Stomach smooth muscle (tissue), 2 donors: ENCODE measurements around the gene PVR.

ENCODE experiments used
- H3K27ac ChIP-seq: one replicate; pipeline ENCODE4 v1.7.0; 2013; ENCODE audit warnings: mild to moderate bottlenecking, low read length, inconsistent platforms
- H3K27me3 ChIP-seq, 2 donors: one replicate each; pipeline ENCODE4 v1.7.0; 2013; ENCODE audit warnings: low read length in 2 of 2; ENCODE audit not compliant: insufficient read depth in 2 of 2, control insufficient read depth in 1 of 2
- H3K36me3 ChIP-seq, 2 donors: one replicate each; pipeline ENCODE4 v1.7.0; 2013; ENCODE audit warnings: low read length in 2 of 2; ENCODE audit not compliant: control insufficient read depth in 2 of 2, insufficient read depth in 2 of 2
- H3K4me1 ChIP-seq: one replicate; pipeline ENCODE4 v1.7.0; 2013; ENCODE audit warnings: low read length; ENCODE audit not compliant: control insufficient read depth, insufficient read depth
- H3K4me3 ChIP-seq, 2 donors: one replicate each; pipeline ENCODE4 v1.7.0; 2013; ENCODE audit warnings: low read length in 2 of 2
- H3K9ac ChIP-seq, 2 donors: one replicate each; pipeline ENCODE4 v1.7.0; 2013; ENCODE audit warnings: low read length in 2 of 2, mild to moderate bottlenecking in 1 of 2
- H3K9me3 ChIP-seq, 2 donors: one replicate each; pipeline ENCODE4 v1.7.0; 2013; ENCODE audit warnings: low read length in 2 of 2; ENCODE audit not compliant: control insufficient read depth in 2 of 2
- donor health status: healthy.
- donor health status: Pancreatic carcinoma.

The PVR gene

GRCh38 chr19:44687888-44688287 lies 44.2 kb downstream of the PVR start:
- Histone ChIP-seq H3K9ac (no peak overlapping the region), H3K27me3 (no peaks in the 10 kb centered on the region), H3K27ac (no peak overlapping the region), H3K4me1 (peaks cover 5% of the 10 kb centered on the region), H3K4me3 (no peak overlapping the region), H3K9me3 (no peaks in the 10 kb centered on the region), H3K36me3 (peaks cover 0 to 1% of the 10 kb centered on the region in 2 donors)

GRCh38 chr19:44689290-44690130 lies 45.8 kb downstream of the PVR start:
- Histone ChIP-seq H3K27ac (no peak overlapping the region), H3K36me3 (no peaks in the 10 kb centered on the region), H3K27me3 (no peaks in the 10 kb centered on the region), H3K9me3 (no peaks in the 10 kb centered on the region), H3K4me1 (peaks cover 5% of the 10 kb centered on the region), H3K4me3 (no peak overlapping the region), H3K9ac (no peak overlapping the region)

GRCh38 chr19:44690131-44690440 lies 46.4 kb downstream of the PVR start:
- Histone ChIP-seq H3K27me3 (no peaks in the 10 kb centered on the region), H3K27ac (no peak overlapping the region), H3K36me3 (no peaks in the 10 kb centered on the region), H3K4me3 (no peak overlapping the region), H3K9ac (no peak overlapping the region), H3K4me1 (peaks cover under 1% of the 10 kb centered on the region), H3K9me3 (no peaks in the 10 kb centered on the region)

- Histone ChIP-seq H3K27ac (no peak overlapping the region), H3K4me1 (no peaks in the 10 kb centered on the region)
These were observed 48.6 kb downstream of the PVR start for GRCh38 chr19:44692379-44692721.

GRCh38 chr19:44694184-44694579 lies 50.5 kb downstream of the PVR start:
- Histone ChIP-seq H3K9me3 (no peaks in the 10 kb centered on the region), H3K4me3 (no peak overlapping the region), H3K36me3 (no peaks in the 10 kb centered on the region), H3K27me3 (peaks cover 3 to 12% of the 10 kb centered on the region in 2 donors), H3K9ac (no peak overlapping the region), H3K27ac (no peak overlapping the region), H3K4me1 (no peaks in the 10 kb centered on the region)

More at GRCh38 chr19:44692379-44692721, 48.6 kb downstream of the PVR start:
- H3K9me3 ChIP-seq = no peaks in the 10 kb centered on the region
- H3K27me3 ChIP-seq = peaks cover 0 to 4% of the 10 kb centered on the region in 2 donors
- no peak overlapping the region for H3K9ac ChIP-seq
- no peaks in the 10 kb centered on the region for H3K36me3 ChIP-seq
- H3K4me3 ChIP-seq = no peak overlapping the region

- H3K27ac ChIP-seq = no peak overlapping the region
- H3K9ac ChIP-seq = no peak overlapping the region
- H3K36me3 ChIP-seq = no peaks in the 10 kb centered on the region
- H3K27me3 ChIP-seq = peaks cover 3 to 12% of the 10 kb centered on the region in 2 donors
- no peaks in the 10 kb centered on the region for H3K9me3 ChIP-seq
- no peak overlapping the region for H3K4me3 ChIP-seq
- H3K4me1 ChIP-seq = no peaks in the 10 kb centered on the region
These were observed 53.4 kb downstream of the PVR start for GRCh38 chr19:44696939-44697669.

- H3K27ac ChIP-seq = no peak overlapping the region
These were observed 53.9 kb downstream of the PVR start for GRCh38 chr19:44697670-44698034.

GRCh38 chr19:44698492-44699201 lies 54.9 kb downstream of the PVR start, which contains the start of gene CEACAM16:
TSS of gene CEACAM16 (plus strand) at chr19:44699151. CDS start at chr19:44701457, 2,306 bp downstream.
- no peak within 1 kb of the TSS for H3K9ac ChIP-seq

More at GRCh38 chr19:44697670-44698034, 53.9 kb downstream of the PVR start:
- Histone ChIP-seq H3K9ac (no peak overlapping the region), H3K9me3 (no peaks in the 10 kb centered on the region), H3K4me1 (no peaks in the 10 kb centered on the region), H3K36me3 (no peaks in the 10 kb centered on the region), H3K4me3 (no peak overlapping the region), H3K27me3 (peaks cover 3 to 12% of the 10 kb centered on the region in 2 donors)

GRCh38 chr19:44700547-44700946 lies 56.8 kb downstream of the PVR start:
- Histone ChIP-seq H3K4me3 (no peak overlapping the region), H3K27me3 (peaks cover 3 to 12% of the 10 kb centered on the region in 2 donors), H3K36me3 (no peaks in the 10 kb centered on the region), H3K9me3 (no peaks in the 10 kb centered on the region), H3K4me1 (no peaks in the 10 kb centered on the region), H3K27ac (no peak overlapping the region), H3K9ac (no peak overlapping the region)

More at GRCh38 chr19:44698492-44699201, 54.9 kb downstream of the PVR start, which contains the start of gene CEACAM16:
- Histone ChIP-seq H3K36me3 (no peaks in the 10 kb centered on the region), H3K4me1 (no peaks in the 10 kb centered on the region), H3K9me3 (no peaks in the 10 kb centered on the region), H3K4me3 (no peak within 1 kb of the TSS), H3K27me3 (peaks cover 3 to 12% of the 10 kb centered on the region in 2 donors), H3K27ac (no peak within 1 kb of the TSS)

GRCh38 chr19:44701228-44701627 lies 57.5 kb downstream of the PVR start:
- Histone ChIP-seq H3K9me3 (no peaks in the 10 kb centered on the region), H3K27me3 (peaks cover 3 to 12% of the 10 kb centered on the region in 2 donors), H3K4me1 (no peaks in the 10 kb centered on the region), H3K27ac (no peak overlapping the region), H3K4me3 (no peak overlapping the region), H3K36me3 (no peaks in the 10 kb centered on the region), H3K9ac (no peak overlapping the region)
